IPS DF 6.9 (cell line): ENCODE data around the gene TMC4.
"Not testable (repeated sequence)": the region's sequence is repeated elsewhere in the genome, so short reads cannot be mapped to it uniquely, and the experiment has no call there.

ENCODE experiments used
- DNase-seq: peaks from one replicate; pipeline ENCODE4 v3.0.0-alpha.2; 2013; ENCODE audit warnings: low read depth, low spot score
- H3K27ac ChIP-seq: one replicate; pipeline ENCODE4 v1.5.1; 2013; ENCODE audit warnings: low read length, control low read depth
- H3K27me3 ChIP-seq: 2 replicates; pipeline ENCODE4 v1.6.1; 2013; ENCODE audit warnings: mild to moderate bottlenecking, low read length; ENCODE audit not compliant: control insufficient read depth, insufficient read depth
- H3K36me3 ChIP-seq: 2 replicates; pipeline ENCODE4 v1.6.1; 2013; ENCODE audit warnings: low read length; ENCODE audit not compliant: control insufficient read depth, insufficient read depth
- H3K4me1 ChIP-seq: 2 replicates; pipeline ENCODE4 v1.6.1; 2013; ENCODE audit warnings: low read length; ENCODE audit not compliant: control insufficient read depth, insufficient read depth
- H3K4me3 ChIP-seq: 2 replicates; pipeline ENCODE4 v1.5.1; 2013; ENCODE audit warnings: mild to moderate bottlenecking, low read length
- H3K9me3 ChIP-seq: 2 replicates; pipeline ENCODE4 v1.6.1; 2013; ENCODE audit warnings: low read length, inconsistent platforms; ENCODE audit not compliant: control insufficient read depth, insufficient read depth
- WGBS: extraction: QIAGEN DNeasy Blood & Tissue Kit; methylation state at CpG from one replicate; pipeline ENCODE4 v1.1.7; 2013; ENCODE audit warnings: mixed read lengths, missing lambda C conversion rate; ENCODE audit not compliant: insufficient read length, insufficient coverage; 5-methylcytosine and 5-hydroxymethylcytosine counted together

The TMC4 gene

DNA sequence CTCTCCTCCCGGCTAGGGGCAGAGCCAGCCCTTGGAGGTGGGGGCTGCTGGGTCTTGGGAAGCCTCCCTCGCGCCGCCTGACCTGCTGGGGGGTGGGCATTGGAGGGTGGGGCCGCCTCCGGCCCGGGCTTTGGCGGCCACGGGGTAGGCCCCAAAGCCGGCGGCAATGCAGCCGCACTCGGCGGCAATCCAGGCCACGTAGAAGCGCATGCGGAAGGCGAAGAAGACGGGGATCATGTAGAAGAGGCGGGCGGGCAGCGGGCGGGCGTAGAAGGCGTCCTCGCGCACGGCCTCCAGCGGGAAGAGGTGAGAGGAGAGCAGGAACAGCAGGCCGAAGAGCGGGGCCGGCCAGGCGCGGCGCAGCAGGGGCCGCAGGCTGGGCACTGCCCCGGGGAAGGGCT is 7.7 kb upstream of the TMC4 start:
- H3K4me3 ChIP-seq, result no peak overlapping the region
- no peaks in the 10 kb centered on the region for H3K9me3 ChIP-seq
- peaks cover 8% of the 10 kb centered on the region; the same call in 1 of the 2 replicates for H3K36me3 ChIP-seq
- no CpG with 5 or more reads among the region's 37 CpGs for WGBS
- H3K27ac ChIP-seq, result no peak overlapping the region
- no peaks in the 10 kb centered on the region for H3K4me1 ChIP-seq
- no peaks in the 10 kb centered on the region for H3K27me3 ChIP-seq
- DNase-seq, result no peak

DNA sequence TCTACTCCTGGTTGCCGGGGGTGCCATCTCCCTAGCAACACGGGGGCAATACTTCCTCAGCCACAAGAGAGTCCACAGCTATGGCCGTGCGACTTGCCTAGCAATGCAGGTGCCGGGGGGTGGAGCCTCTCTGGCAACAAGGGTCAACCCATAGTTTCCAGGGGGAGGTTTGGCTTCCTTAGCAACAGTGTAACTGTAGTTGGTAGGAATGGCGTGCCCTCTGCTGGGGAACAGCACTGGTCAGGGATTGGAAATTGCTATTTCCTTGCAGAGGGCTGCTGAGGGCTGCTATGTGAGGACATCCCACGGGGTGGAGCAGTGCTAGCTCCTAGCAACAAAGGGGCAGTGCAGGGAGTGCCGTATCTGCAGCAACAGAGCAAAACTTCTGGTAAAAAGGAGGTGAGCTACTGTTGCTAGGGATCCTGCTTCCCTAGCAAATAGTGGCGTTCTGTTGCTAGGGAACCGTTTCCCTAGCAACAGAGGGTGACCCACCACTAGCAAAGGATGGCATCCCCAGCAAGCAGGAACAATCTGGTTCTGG is 7.0 kb upstream of the TMC4 start:
- no CpG with 5 or more reads among the region's 10 CpGs for WGBS
- Histone ChIP-seq H3K27me3 (no peaks in the 10 kb centered on the region), H3K4me1 (no peaks in the 10 kb centered on the region), H3K36me3 (peaks cover 8% of the 10 kb centered on the region; the same call in 1 of the 2 replicates), H3K4me3 (no peak overlapping the region), H3K27ac (no peak overlapping the region), H3K9me3 (no peaks in the 10 kb centered on the region)
- no peak for DNase-seq

DNA sequence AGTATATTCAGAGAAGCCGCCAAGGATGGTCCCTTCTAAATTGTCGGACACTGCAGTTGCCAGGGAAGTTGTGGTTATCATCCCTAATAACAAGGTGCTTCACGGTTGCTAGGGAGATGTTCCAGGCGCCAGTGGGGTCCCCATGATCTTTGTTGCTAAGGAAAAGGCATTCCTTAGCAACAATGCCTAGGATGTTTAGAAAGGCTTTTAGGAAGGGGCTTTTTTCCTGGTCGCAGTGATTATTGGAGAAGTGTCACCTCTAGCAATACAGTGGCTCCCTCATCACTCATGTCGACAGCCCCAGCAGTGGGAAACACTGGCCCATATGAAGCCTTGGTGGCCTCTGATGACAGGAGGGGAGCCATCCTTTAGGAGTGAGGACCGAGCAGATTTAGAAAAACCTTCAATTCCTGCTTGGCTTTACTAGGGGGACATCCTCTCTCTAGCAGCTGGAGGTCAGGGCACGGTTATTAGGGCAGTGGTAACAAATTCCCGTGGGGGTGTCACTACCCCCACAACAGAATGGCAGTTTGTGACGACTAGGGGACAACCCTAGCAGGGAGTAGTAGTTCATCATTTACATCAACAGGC is 6.4 kb upstream of the TMC4 start:
- H3K4me3 ChIP-seq, result no peak overlapping the region
- H3K27ac ChIP-seq, result no peak overlapping the region
- peaks cover 8% of the 10 kb centered on the region; the same call in 1 of the 2 replicates for H3K36me3 ChIP-seq
- no peaks in the 10 kb centered on the region for H3K27me3 ChIP-seq
- WGBS, result no CpG with 5 or more reads among the region's 10 CpGs
- DNase-seq, result no peak
- H3K4me1 ChIP-seq, result no peaks in the 10 kb centered on the region
- H3K9me3 ChIP-seq, result no peaks in the 10 kb centered on the region

DNA sequence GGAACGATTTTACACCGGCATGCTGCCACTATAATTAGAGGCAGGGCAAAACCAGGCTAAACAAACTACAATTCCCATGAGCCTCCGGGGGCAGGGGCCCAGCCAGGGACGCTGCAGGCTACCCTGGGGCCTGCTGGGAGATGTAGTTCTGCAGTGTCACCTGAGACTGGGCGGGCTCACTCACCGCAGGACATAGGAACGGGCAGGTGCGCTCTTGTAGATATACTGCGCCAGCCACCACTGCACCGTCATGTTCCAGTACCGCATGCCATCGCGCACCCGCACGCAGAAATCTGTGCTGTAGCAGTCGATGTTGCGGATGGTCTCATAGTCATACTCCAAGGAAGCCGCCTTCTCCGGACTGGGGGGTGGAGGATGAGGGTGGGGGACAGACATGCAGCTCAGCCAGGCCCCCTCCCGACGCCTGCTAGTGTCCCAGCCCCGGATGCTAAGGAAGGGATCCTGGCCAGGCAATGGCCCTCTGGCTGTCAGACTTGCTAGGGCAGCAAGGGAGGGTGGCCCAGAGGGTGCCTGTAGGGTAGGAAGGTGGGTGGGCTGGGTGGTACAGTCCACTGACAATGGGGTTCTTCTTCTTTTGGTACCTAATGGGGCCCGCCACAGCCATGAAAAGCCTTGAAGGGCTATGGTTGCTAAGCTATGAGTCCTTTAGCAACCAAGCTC is 5.8 kb upstream of the TMC4 start:
- Histone ChIP-seq H3K36me3 (peaks cover 8% of the 10 kb centered on the region; the same call in 1 of the 2 replicates), H3K27me3 (no peaks in the 10 kb centered on the region), H3K4me1 (peaks cover 2% of the 10 kb centered on the region; the same call in 1 of the 2 replicates), H3K4me3 (no peak overlapping the region), H3K9me3 (no peaks in the 10 kb centered on the region), H3K27ac (no peak overlapping the region)
- WGBS, result no CpG with 5 or more reads among the region's 23 CpGs
- DNase-seq, result no peak

DNA sequence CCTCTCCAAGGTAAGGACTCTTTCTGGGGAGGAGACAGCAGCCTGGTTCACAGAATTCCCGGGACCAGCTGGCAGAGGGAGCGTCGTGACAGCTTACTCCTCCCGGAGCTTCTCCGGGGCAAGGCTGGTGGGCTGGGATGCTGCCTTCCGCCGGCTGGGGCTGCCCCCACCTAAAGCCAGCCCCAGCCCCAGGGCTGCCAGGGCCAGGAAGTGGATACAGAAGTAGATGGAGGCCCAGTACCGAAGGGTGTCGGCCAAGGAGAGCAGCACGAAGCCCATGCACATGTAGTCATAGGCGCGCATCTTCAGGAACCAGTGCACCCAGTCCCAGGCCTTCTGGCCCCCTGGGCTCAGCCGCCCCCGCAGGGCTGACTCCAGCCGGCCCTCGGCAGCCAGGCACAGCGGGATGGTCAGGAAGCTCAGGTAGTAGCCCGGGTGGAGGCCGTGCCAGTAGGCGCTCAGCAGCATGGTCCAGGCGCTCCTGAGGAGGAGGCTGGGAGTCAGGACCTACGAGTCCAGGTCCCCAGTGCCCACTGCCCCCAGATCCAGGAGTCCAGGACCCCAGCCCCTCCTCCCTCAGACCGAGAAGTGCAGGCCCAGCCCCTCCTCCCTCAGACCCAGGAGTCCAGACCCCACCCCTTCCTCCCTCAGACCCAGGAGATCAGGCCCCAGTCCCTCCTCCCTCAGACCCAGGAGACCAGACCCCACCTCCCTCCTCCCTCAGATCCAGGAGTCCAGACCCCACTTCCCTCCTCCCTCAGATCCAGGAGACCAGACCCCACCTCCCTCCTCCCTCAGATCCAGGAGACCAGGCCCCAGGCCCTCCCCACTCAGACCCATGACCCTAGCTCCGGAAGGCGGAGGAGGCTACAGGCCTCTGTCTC is 1.2 kb upstream of the TMC4 start:
- Histone ChIP-seq H3K9me3 (no peaks in the 10 kb centered on the region), H3K36me3 (no peaks in the 10 kb centered on the region; the same call in 1 of the 2 replicates), H3K27ac (no peak overlapping the region), H3K4me1 (peaks cover 6% of the 10 kb centered on the region; the same call in 1 of the 2 replicates), H3K4me3 (no peak overlapping the region), H3K27me3 (no peaks in the 10 kb centered on the region)
- no peak for DNase-seq
- no CpG with 5 or more reads among the region's 25 CpGs for WGBS

DNA sequence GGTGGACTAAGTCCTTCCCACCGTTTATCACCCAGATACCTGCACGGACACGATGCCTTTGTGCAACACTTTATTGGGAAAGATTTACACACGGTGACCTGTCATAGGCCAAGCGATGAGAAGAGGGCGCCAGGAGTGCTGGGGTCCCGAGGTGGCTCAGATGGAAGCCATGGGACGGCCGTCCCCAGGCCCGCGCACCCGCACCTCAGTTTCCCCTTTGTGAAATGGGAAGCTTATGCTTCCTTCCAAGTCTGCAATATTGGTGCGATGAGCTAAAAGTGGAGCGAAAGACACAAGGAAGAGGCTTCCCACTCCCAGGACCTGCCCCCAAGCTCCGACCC is 369 bp upstream of the TMC4 start:
- Histone ChIP-seq H3K27ac (no peak overlapping the region), H3K4me1 (peaks cover 6% of the 10 kb centered on the region; the same call in 1 of the 2 replicates), H3K9me3 (no peaks in the 10 kb centered on the region), H3K36me3 (no peaks in the 10 kb centered on the region; the same call in 1 of the 2 replicates), H3K27me3 (no peaks in the 10 kb centered on the region), H3K4me3 (no peak overlapping the region)
- WGBS, result no CpG with 5 or more reads among the region's 15 CpGs
- DNase-seq, result no peak

DNA sequence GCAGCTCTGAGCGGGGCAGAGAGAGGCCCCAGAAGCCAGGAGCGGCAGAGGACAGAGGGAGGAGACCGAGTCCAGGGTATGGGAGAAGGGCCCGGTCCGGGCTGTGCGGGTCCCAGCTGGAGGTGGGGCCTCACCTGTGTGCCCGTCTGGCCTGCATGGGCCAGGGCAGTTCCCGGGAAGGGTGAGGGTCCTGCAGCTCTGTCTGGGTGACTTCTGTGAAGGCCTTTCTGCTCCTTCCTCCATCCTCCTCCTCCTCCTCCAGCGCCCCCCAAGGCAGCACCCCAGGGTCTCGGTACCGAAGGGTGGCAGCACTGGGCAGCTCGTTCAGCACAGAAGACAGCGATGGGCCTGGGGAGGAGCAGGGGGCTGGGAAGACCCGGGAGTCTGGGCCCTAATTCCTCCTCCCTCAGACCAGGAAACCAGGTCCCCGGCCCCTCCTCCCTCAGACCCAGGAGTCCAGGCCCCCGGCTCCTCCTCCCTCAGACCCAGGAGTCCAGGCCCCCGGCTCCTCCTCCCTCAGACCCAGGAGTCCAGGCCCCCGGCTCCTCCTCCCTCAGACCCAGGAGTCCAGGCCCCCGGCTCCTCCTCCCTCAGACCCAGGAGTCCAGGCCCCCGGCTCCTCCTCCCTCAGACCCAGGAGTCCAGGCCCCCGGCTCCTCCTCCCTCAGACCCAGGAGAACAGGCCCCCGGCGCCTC is 1.1 kb downstream of the TMC4 start:
- H3K27me3 ChIP-seq, H3K4me3 ChIP-seq, DNase-seq, H3K36me3 ChIP-seq, H3K27ac ChIP-seq, H3K9me3 ChIP-seq: not testable (repeated sequence)
- H3K4me1 ChIP-seq, result peaks cover 11% of the 10 kb centered on the region; the same call in 1 of the 2 replicates
- WGBS, result no CpG with 5 or more reads among the region's 23 CpGs

DNA sequence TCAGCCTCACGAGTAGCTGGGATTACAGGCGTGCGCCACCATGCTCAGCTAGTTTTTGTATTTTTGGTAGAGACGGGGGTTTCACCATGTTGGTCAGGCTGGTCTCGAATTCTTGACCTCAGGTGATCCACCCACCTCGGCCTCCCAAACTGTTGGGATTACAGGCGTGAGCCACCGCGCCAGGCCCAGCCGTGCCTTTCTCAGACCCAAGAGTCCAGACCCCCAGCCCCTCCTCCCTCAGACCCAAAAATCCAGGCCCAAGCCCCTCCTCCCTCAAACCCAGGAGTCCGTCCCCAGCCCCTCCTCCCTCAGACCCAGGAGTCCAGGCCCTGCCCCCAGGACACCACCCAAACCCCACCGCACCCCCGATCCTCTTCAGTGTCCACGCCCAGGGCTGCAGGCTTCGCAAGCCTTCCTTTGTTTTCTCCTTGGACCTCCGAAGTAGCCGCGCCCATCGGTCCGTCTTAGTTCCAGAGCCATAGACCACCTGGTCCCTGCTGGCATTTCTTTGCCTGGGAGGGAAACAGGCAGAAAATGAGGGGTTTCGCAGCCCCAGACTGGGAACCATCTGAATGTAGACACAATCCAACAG is 3.7 kb downstream of the TMC4 start:
- no CpG with 5 or more reads among the region's 21 CpGs for WGBS
- Histone ChIP-seq H3K4me3 (no peak overlapping the region), H3K9me3 (no peaks in the 10 kb centered on the region), H3K27ac (no peak overlapping the region), H3K4me1 (peaks cover 12% of the 10 kb centered on the region; the same call in 1 of the 2 replicates), H3K36me3 (no peaks in the 10 kb centered on the region; the same call in 1 of the 2 replicates), H3K27me3 (no peaks in the 10 kb centered on the region)
- no peak for DNase-seq

DNA sequence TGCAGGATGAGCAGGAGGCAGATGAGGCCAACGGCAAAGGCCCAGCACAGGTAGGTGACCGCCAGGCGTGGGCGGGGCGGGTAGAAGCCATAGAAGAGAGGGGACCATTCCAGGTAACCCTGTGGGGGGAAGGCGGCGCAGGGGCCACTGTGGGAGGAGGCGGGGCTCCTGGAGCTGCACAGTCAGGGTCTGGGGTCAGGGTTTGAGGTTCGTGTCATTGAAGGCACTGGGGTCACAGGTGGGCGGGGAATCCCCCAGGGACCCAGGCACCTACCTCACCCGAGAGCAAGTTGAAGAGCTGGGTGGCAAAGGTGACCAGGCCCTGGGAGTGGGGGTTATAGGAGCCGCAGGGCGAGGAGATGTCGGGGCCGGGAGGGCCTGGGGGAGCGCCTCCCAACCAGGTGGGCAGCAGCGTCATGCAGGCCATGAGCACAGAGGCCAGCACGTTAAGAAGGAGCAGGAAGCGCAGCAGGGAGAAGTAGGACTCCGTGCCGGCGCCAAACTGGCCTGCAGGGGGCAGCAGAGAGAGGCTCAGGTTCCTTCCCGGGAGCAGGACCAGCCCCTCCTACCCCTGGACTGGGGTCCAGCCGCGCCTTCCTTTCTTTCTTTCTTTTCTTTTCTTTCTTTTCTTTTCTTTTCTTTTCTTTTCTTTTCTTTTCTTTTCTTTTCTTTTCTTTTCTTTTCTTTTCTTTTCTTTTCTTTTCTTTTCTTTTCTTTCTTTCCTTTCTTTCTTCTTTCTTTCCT is 4.6 kb downstream of the TMC4 start:
- Histone ChIP-seq H3K4me3 (no peak overlapping the region), H3K4me1 (peaks cover 10% of the 10 kb centered on the region; the same call in 1 of the 2 replicates), H3K27me3 (no peaks in the 10 kb centered on the region), H3K9me3 (no peaks in the 10 kb centered on the region), H3K36me3 (no peaks in the 10 kb centered on the region), H3K27ac (no peak overlapping the region)
- DNase-seq, result no peak
- no CpG with 5 or more reads among the region's 25 CpGs for WGBS
